Loucy (cell line): ENCODE measurements around the gene FGFR4.

Source experiments
- CTCF ChIP-seq: fragments of 200-600 bp; sonication (generic); conservative IDR thresholded peaks from 2 replicates; pipeline ENCODE4 v1.5.1; 2014; ENCODE audit warnings: mild to moderate bottlenecking, antibody characterized with exemption, low read length
- EZH2phosphoT487 ChIP-seq: fragments of 200-600 bp; IDR thresholded peaks from 2 replicates; pipeline ENCODE4 v1.6.1; 2018; ENCODE audit warnings: antibody characterized with exemption, mild to moderate bottlenecking, moderate library complexity, borderline replicate concordance

GRCh38 chr5:177124486-177124991 lies 37.8 kb downstream of the FGFR4 start:
- TF ChIP-seq CTCF (no peak), EZH2phosphoT487 (no peak)
